IMR-90 (cell line): Measurements from ENCODE around the gene MGAT5. TPM values are rescaled to one million over a fixed set of nuclear protein-coding genes. Genes with fewer than 3 reads are reported as not detected.

Experiments used
- ATAC-seq: fragments of 200-7000 bp; cut with Tn5 transposase; 2 replicates; pipeline ENCODE4 v1.9.1; 2020; ENCODE audit warnings: low read depth, mild to moderate bottlenecking, moderate library complexity
- BruUV-seq: library from RNA; stranded (reverse); fragments of 400-500 nt; replicated peaks from 2 replicates; lab custom pipeline; 2021; lab: Mats Ljungman, UMichigan
- CTCF ChIA-PET: fragments of 300-600 bp; formaldehyde crosslinking; extraction: SDS; loops from one replicate; lab custom pipeline; 2021; ENCODE audit warnings: antibody characterized with exemption; lab: Yijun Ruan, JAX
- POLR2A ChIA-PET: fragments of 300-600 bp; sonication (Branson Sonifier 250); formaldehyde crosslinking; loops from one replicate; lab custom pipeline; 2022; ENCODE audit warnings: antibody characterized with exemption; ENCODE audit not compliant: unreplicated experiment; lab: Charles Lee
- DNase-seq: peaks from one replicate; pipeline ENCODE4 v3.0.0; 2013
- H2AFZ ChIP-seq: replicated peaks from 2 replicates; pipeline ENCODE3; 2013; ENCODE audit warnings: low read length, mild to moderate bottlenecking; ENCODE audit not compliant: poor library complexity
- H2AK5ac ChIP-seq: 2 replicates; pipeline ENCODE4 v1.6.1; 2013; ENCODE audit warnings: low read depth, low read length, inconsistent platforms
- H2AK9ac ChIP-seq: replicated peaks from 2 replicates; pipeline ENCODE3; 2013; ENCODE audit warnings: mild to moderate bottlenecking, low read depth, low read length, moderate library complexity; ENCODE audit not compliant: poor library complexity
- H2BK120ac ChIP-seq: 2 replicates; pipeline ENCODE4 v1.6.1; 2013; ENCODE audit warnings: low read depth, low read length, inconsistent platforms
- H2BK15ac ChIP-seq: 3 replicates; pipeline ENCODE4 v1.6.1; 2013; ENCODE audit warnings: low read depth, low read length, inconsistent platforms
- H2BK20ac ChIP-seq: 2 replicates; pipeline ENCODE4 v1.6.1; 2013; ENCODE audit warnings: low read depth, mild to moderate bottlenecking, inconsistent platforms, low read length, moderate library complexity
- H2BK5ac ChIP-seq: 2 replicates; pipeline ENCODE4 v1.6.1; 2013; ENCODE audit warnings: mild to moderate bottlenecking, low read depth, low read length, inconsistent platforms; ENCODE audit not compliant: poor library complexity, severe bottlenecking
- H3K14ac ChIP-seq: replicated peaks from 2 replicates; pipeline ENCODE4 v1.6.1; 2013; ENCODE audit warnings: low read depth, low read length, inconsistent platforms
- H3K18ac ChIP-seq: 2 replicates; pipeline ENCODE4 v1.6.1; 2013; ENCODE audit warnings: low read depth, low read length, control low read depth
- H3K23ac ChIP-seq: 2 replicates; pipeline ENCODE4 v1.6.1; 2013; ENCODE audit warnings: low read depth, low read length, inconsistent platforms
- H3K27ac ChIP-seq: 2 replicates; pipeline ENCODE4 v1.5.1; 2013; ENCODE audit warnings: mild to moderate bottlenecking, control low read depth, low read length; ENCODE audit not compliant: insufficient read depth
- H3K27me3 ChIP-seq: 2 replicates; pipeline ENCODE4 v1.6.1; 2013; ENCODE audit warnings: low read length; ENCODE audit not compliant: control insufficient read depth, insufficient read depth
- H3K36me3 ChIP-seq: 2 replicates; pipeline ENCODE4 v1.6.1; 2013; ENCODE audit warnings: low read length, mixed read lengths; ENCODE audit not compliant: control insufficient read depth, insufficient read depth
- H3K4ac ChIP-seq: 2 replicates; pipeline ENCODE4 v1.6.1; 2013; ENCODE audit warnings: low read depth, low read length, inconsistent platforms
- H3K4me1 ChIP-seq: 2 replicates; pipeline ENCODE4 v1.6.1; 2013; ENCODE audit warnings: low read length, mixed read lengths; ENCODE audit not compliant: control insufficient read depth, insufficient read depth
- H3K4me2 ChIP-seq: 2 replicates; pipeline ENCODE4 v1.6.1; 2013; ENCODE audit warnings: low read depth, mild to moderate bottlenecking, control low read depth, low read length, moderate library complexity
- H3K4me3 ChIP-seq: 2 replicates; pipeline ENCODE4 v1.5.1; 2013; ENCODE audit warnings: low read depth, mild to moderate bottlenecking, control low read depth, low read length, moderate library complexity; ENCODE audit not compliant: insufficient read depth
- H3K56ac ChIP-seq: 2 replicates; pipeline ENCODE4 v1.6.1; 2013; ENCODE audit warnings: low read length, inconsistent platforms; ENCODE audit not compliant: insufficient read depth; ENCODE audit errors: extremely low read depth
- H3K79me1 ChIP-seq, 2 experiments: 2 replicates each; pipeline ENCODE4 v1.6.1; 2013; ENCODE audit warnings: low read length in 2 of 2, inconsistent platforms in 1 of 2, low read depth in 1 of 2
- H3K9ac ChIP-seq: 2 replicates; pipeline ENCODE4 v1.6.1; 2013; ENCODE audit warnings: low read depth, low read length, control low read depth
- H3K9me1 ChIP-seq: 2 replicates; pipeline ENCODE4 v1.6.1; 2013; ENCODE audit warnings: low read length, inconsistent platforms; ENCODE audit not compliant: insufficient read depth
- H3K9me3 ChIP-seq: 2 replicates; pipeline ENCODE4 v1.6.1; 2013; ENCODE audit warnings: low read length; ENCODE audit not compliant: control insufficient read depth, insufficient read depth
- H4K20me1 ChIP-seq: 2 replicates; pipeline ENCODE4 v1.6.1; 2013; ENCODE audit warnings: low read length, inconsistent platforms; ENCODE audit not compliant: insufficient read depth
- H4K5ac ChIP-seq: 2 replicates; pipeline ENCODE4 v1.6.1; 2013; ENCODE audit warnings: mild to moderate bottlenecking, low read depth, low read length, control low read depth
- H4K8ac ChIP-seq, 2 experiments: 2 replicates each; pipeline ENCODE4 v1.6.1; 2013; ENCODE audit warnings: low read depth in 2 of 2, low read length in 2 of 2, control low read depth in 1 of 2, inconsistent platforms in 1 of 2
- H4K91ac ChIP-seq: 2 replicates; pipeline ENCODE4 v1.6.1; 2013; ENCODE audit warnings: low read depth, low read length, inconsistent platforms; ENCODE audit not compliant: insufficient read depth
- CEBPB ChIP-seq: IDR thresholded peaks from 2 replicates; pipeline ENCODE4 v1.6.1; 2012; ENCODE audit warnings: low read depth, low read length, improper control_type of control experiment
- CHD1 ChIP-seq: IDR thresholded peaks from 2 replicates; pipeline ENCODE4 v1.6.1; 2012; ENCODE audit warnings: low read depth, low read length, improper control_type of control experiment
- MAFK ChIP-seq: IDR thresholded peaks from 2 replicates; pipeline ENCODE4 v1.6.1; 2012; ENCODE audit warnings: low read depth, low read length, improper control_type of control experiment
- NFE2L2 ChIP-seq: fragments of 150-350 bp; IDR thresholded peaks from 2 replicates; pipeline ENCODE4 v1.6.1; 2016; ENCODE audit warnings: low read depth, mild to moderate bottlenecking, low read length
- POLR2A ChIP-seq: IDR thresholded peaks from 2 replicates; pipeline ENCODE4 v1.6.1; 2012; ENCODE audit warnings: mild to moderate bottlenecking, low read depth, low read length
- RFX5 ChIP-seq: IDR thresholded peaks from 2 replicates; pipeline ENCODE4 v1.8.0; 2012; ENCODE audit warnings: low read depth, mild to moderate bottlenecking, low read length, moderate library complexity
- WGBS, 2 experiments: methylation state at CpG; one replicate each; pipeline versions ENCODE4 v1.1.5 to v1.1.7; 2013; ENCODE audit warnings: missing lambda C conversion rate in 2 of 2; ENCODE audit not compliant: insufficient read length in 1 of 2; ENCODE audit errors: extremely low coverage in 2 of 2; 5-methylcytosine and 5-hydroxymethylcytosine counted together
- dilution Hi-C: fragments of 300-500 bp; cut with HindIII; formaldehyde crosslinking; loops from one replicate; pipeline ENCODE4 v1.14.3; 2018; ENCODE audit warnings: low sequenced_read_pairs; ENCODE audit not compliant: unreplicated experiment
- in situ Hi-C: fragments of 300-500 bp; cut with MboI; formaldehyde crosslinking; loops from 3 replicates; pipeline ENCODE4 v1.14.3; 2019; ENCODE audit warnings: low sequenced_read_pairs, inconsistent platforms, mixed read lengths
- intact Hi-C: fragments of 100-400 bp; cut with micrococcal nuclease; formaldehyde crosslinking; loops from 2 replicates; pipeline ENCODE4 v1.10.0; 2022
- polyA plus RNA-seq, 3 experiments: library from polyadenylated mRNA; depleted of rRNA; stranded (reverse); fragments of >200 nt; gene quantifications; 2 replicates each; pipeline ENCODE4 v1.2.3, GENCODE V29; 2012; ENCODE audit warnings: low replicate concordance in 1 of 3
- total RNA-seq: library from RNA; depleted of rRNA; stranded (reverse); fragments of >200 nt; gene quantifications from 2 replicates; pipeline ENCODE4 v1.2.3, GENCODE V29; 2012

MGAT5 gene
- total and polyA plus RNA-seq, 2 of the 4 experiments (the other 2 are of a cell fraction) = 22.9 to 59.9 TPM

- Histone ChIP-seq H3K56ac (no peak overlapping the region), H4K91ac (no peak overlapping the region), H3K27ac (no peak overlapping the region), H2BK5ac (no peak overlapping the region), H3K14ac (no peak overlapping the region), H2BK120ac (no peak overlapping the region), H3K4me3 (no peak overlapping the region), H3K4me2 (no peak overlapping the region), H2AK9ac (no peak overlapping the region), H4K5ac (no peak overlapping the region), H2BK20ac (no peak overlapping the region), H4K20me1 (peaks cover 47% of the 10 kb centered on the region), H3K4ac (no peak overlapping the region), H3K18ac (no peak overlapping the region), H3K23ac (no peak overlapping the region), H3K9ac (no peak overlapping the region), H3K9me1 (peaks cover 36% of the 10 kb centered on the region), H2AK5ac (no peak overlapping the region), H3K4me1 (peaks cover 13% of the 10 kb centered on the region), H2BK15ac (no peak overlapping the region), H4K8ac (no peak overlapping the region), H3K36me3 (peaks cover 12% of the 10 kb centered on the region), H2AFZ (no peak overlapping the region), H3K79me1 (peaks cover 49 to 84% of the 10 kb centered on the region in 2 experiments), H3K27me3 (no peaks in the 10 kb centered on the region), H3K9me3 (no peaks in the 10 kb centered on the region)
- ChIA-PET CTCF (interaction anchor here (0.5 to 0.9 kb wide), 3 partner anchors 114 to 200 kb away, joined by 3 read pairs; no protein-coding TSS in a partner anchor), POLR2A (no interaction called here)
- intact Hi-C loops = no loop called here
- dilution Hi-C loops = no loop called here
- in situ Hi-C loops = no loop called here
- no peak for ATAC-seq
- DNase-seq = no peak
- TF ChIP-seq CEBPB = no peak
- no peak for TF ChIP-seq NFE2L2
- TF ChIP-seq RFX5 = no peak
- no peak for TF ChIP-seq CHD1
- TF ChIP-seq MAFK = no peak
- TF ChIP-seq POLR2A = no peak
- BruUV-seq = no TSS peak
- 100% methylated on average over 3 of the region's 8 CpGs; no CpG with 5 or more reads in 1 of the 2 experiments for WGBS, 2 experiments
Observed at GRCh38 chr2:134250840-134251461, 2.9 kb upstream of the MGAT5 start.
